ENCODE data around the gene GRIN2A.

GRIN2A gene

GRCh38 chr16:9805109-9805508, 377.1 kb downstream of the GRIN2A start:
- no peak for DNase-seq

GRCh38 chr16:9802160-9802559, 380.1 kb downstream of the GRIN2A start:
- DNase-seq, result no peak

GRCh38 chr16:9801651-9802050, 380.6 kb downstream of the GRIN2A start:
- DNase-seq, result no peak

- DNase-seq, result no peak
Measured at GRCh38 chr16:9800186-9800738, 382.0 kb downstream of the GRIN2A start.

- DNase-seq, result no peak
Measured at GRCh38 chr16:9798952-9799580, 383.2 kb downstream of the GRIN2A start.

- DNase-seq, result no peak
Measured at GRCh38 chr16:9798474-9798873, 383.8 kb downstream of the GRIN2A start.

- DNase-seq, result no peak
Measured at GRCh38 chr16:9797306-9797705, 384.9 kb downstream of the GRIN2A start.

GRCh38 chr16:9793623-9794022, 388.6 kb downstream of the GRIN2A start:
- no peak for DNase-seq

GRCh38 chr16:9791556-9791955, 390.7 kb downstream of the GRIN2A start:
- DNase-seq, result no peak

- no peak for DNase-seq
Measured at GRCh38 chr16:9790199-9790598, 392.0 kb downstream of the GRIN2A start.

- DNase-seq, result no peak
Measured at GRCh38 chr16:9787717-9788116, 394.5 kb downstream of the GRIN2A start.

GRCh38 chr16:9780831-9781230, 401.4 kb downstream of the GRIN2A start:
- DNase-seq, result no peak

GRCh38 chr16:9778849-9779248, 403.4 kb downstream of the GRIN2A start:
- no peak for DNase-seq

- DNase-seq, result no peak
Measured at GRCh38 chr16:9775998-9776397, 406.2 kb downstream of the GRIN2A start.

GRCh38 chr16:9773289-9773688, 408.9 kb downstream of the GRIN2A start:
- DNase-seq, result no peak

GRCh38 chr16:9772526-9773225, 409.6 kb downstream of the GRIN2A start:
- DNase-seq, result no peak

GRCh38 chr16:9766891-9767290, 415.3 kb downstream of the GRIN2A start:
- DNase-seq, result no peak

GRCh38 chr16:9763505-9763904, 418.7 kb downstream of the GRIN2A start:
- DNase-seq, result no peak

- no peak for DNase-seq
Measured at GRCh38 chr16:9761870-9762269, 420.4 kb downstream of the GRIN2A start.

- no peak for DNase-seq
Measured at GRCh38 chr16:9757687-9758086, 424.5 kb downstream of the GRIN2A start.

GRCh38 chr16:9756434-9756833, 425.8 kb downstream of the GRIN2A start:
- no peak for DNase-seq

GRCh38 chr16:9755081-9755480, 427.1 kb downstream of the GRIN2A start:
- DNase-seq, result no peak

GRCh38 chr16:9741776-9742175, 440.5 kb downstream of the GRIN2A start:
- no peak for DNase-seq

GRCh38 chr16:9739301-9739700, 442.9 kb downstream of the GRIN2A start:
- DNase-seq, result no peak

- no peak for DNase-seq
Measured at GRCh38 chr16:9738690-9739089, 443.5 kb downstream of the GRIN2A start.

Measured in GF-D8 (cell line).